Measurements from ENCODE around the gene JAKMIP2. TPM values are rescaled to one million over a fixed set of nuclear protein-coding genes. Genes with fewer than 3 reads are reported as not detected.

JAKMIP2 gene
- total RNA-seq, 1 experiment from 2014 or later: 1.2 TPM

- no peak for TF ChIP-seq CTCF (IDR thresholded peaks at IDR 0.05; ENCODE audit: insufficient read depth in 1 of 2, low read depth in 1 of 2, low read length in 1 of 2, severe bottlenecking in 1 of 2, unreplicated experiment in 1 of 2)
- CTCF ChIA-PET: no interaction called here
Observed at GRCh38 chr5:147776989-147777388, 5.5 kb downstream of the JAKMIP2 start.

GRCh38 chr5:147773587-147773986, 8.9 kb downstream of the JAKMIP2 start:
- DNase-seq: no peak
- no peak for TF ChIP-seq CTCF (IDR thresholded peaks at IDR 0.05; ENCODE audit: insufficient read depth in 1 of 2, low read depth in 1 of 2, low read length in 1 of 2, severe bottlenecking in 1 of 2, unreplicated experiment in 1 of 2)
- no peaks in the 10 kb centered on the region for H3K36me3 Mint-ChIP-seq (ENCODE audit: insufficient read depth, unreplicated experiment)
- no peaks in the 10 kb centered on the region for H3K4me1 ChIP-seq
- H3K9me3 Mint-ChIP-seq (ENCODE audit: unreplicated experiment): no peaks in the 10 kb centered on the region
- H3K27me3 ChIP-seq (replicated peaks; ENCODE audit: control insufficient read depth, insufficient read depth, low read length): no peaks in the 10 kb centered on the region
- CTCF ChIA-PET: no interaction called here
- intact Hi-C loops (cut with micrococcal nuclease; ENCODE audit: unreplicated experiment): no loop called here
- H3K4me3 Mint-ChIP-seq (ENCODE audit: unreplicated experiment): no peak overlapping the region
- H3K4me1 Mint-ChIP-seq (ENCODE audit: low read depth, unreplicated experiment): no peaks in the 10 kb centered on the region
- H3K27ac Mint-ChIP-seq (ENCODE audit: unreplicated experiment): no peak overlapping the region
- POLR2A ChIA-PET: no interaction called here
- H3K27me3 Mint-ChIP-seq (ENCODE audit: insufficient read depth, unreplicated experiment): no peaks in the 10 kb centered on the region
- no peaks in the 10 kb centered on the region for H3K9me3 ChIP-seq
- no TSS peak for BruUV-seq (replicated peaks)
- H3K4me3 ChIP-seq (ENCODE audit: low read depth, low read length): no peak overlapping the region
- no peaks in the 10 kb centered on the region for H3K36me3 ChIP-seq (ENCODE audit: control insufficient read depth, insufficient read depth, low read length)

More at GRCh38 chr5:147776989-147777388, 5.5 kb downstream of the JAKMIP2 start:
- DNase-seq: no peak
- Histone ChIP-seq H3K9me3 (no peaks in the 10 kb centered on the region), H3K27me3 (replicated peaks; ENCODE audit: control insufficient read depth, insufficient read depth, low read length) (no peaks in the 10 kb centered on the region), H3K36me3 (ENCODE audit: control insufficient read depth, insufficient read depth, low read length) (no peaks in the 10 kb centered on the region), H3K4me1 (no peaks in the 10 kb centered on the region), H3K4me3 (ENCODE audit: low read depth, low read length) (no peak overlapping the region)
- Mint-ChIP-seq H3K27ac (ENCODE audit: unreplicated experiment) (no peak overlapping the region), H3K9me3 (ENCODE audit: unreplicated experiment) (no peaks in the 10 kb centered on the region), H3K27me3 (ENCODE audit: insufficient read depth, unreplicated experiment) (no peaks in the 10 kb centered on the region), H3K4me3 (ENCODE audit: unreplicated experiment) (no peak overlapping the region), H3K36me3 (ENCODE audit: insufficient read depth, unreplicated experiment) (no peaks in the 10 kb centered on the region), H3K4me1 (ENCODE audit: low read depth, unreplicated experiment) (no peaks in the 10 kb centered on the region)
- BruUV-seq (replicated peaks): no TSS peak
- intact Hi-C loops (cut with micrococcal nuclease; ENCODE audit: unreplicated experiment): no loop called here
- POLR2A ChIA-PET: no interaction called here

- Histone ChIP-seq H3K4me1 (no peaks in the 10 kb centered on the region), H3K9me3 (no peaks in the 10 kb centered on the region), H3K27me3 (replicated peaks; ENCODE audit: control insufficient read depth, insufficient read depth, low read length) (no peaks in the 10 kb centered on the region), H3K36me3 (ENCODE audit: control insufficient read depth, insufficient read depth, low read length) (no peaks in the 10 kb centered on the region), H3K4me3 (ENCODE audit: low read depth, low read length) (no peak overlapping the region)
- H3K4me1 Mint-ChIP-seq (ENCODE audit: low read depth, unreplicated experiment): no peaks in the 10 kb centered on the region
- POLR2A ChIA-PET: no interaction called here
- no TSS peak for BruUV-seq (replicated peaks)
- H3K36me3 Mint-ChIP-seq (ENCODE audit: insufficient read depth, unreplicated experiment): no peaks in the 10 kb centered on the region
- DNase-seq: no peak
- intact Hi-C loops (cut with micrococcal nuclease; ENCODE audit: unreplicated experiment): no loop called here
- no peak overlapping the region for H3K4me3 Mint-ChIP-seq (ENCODE audit: unreplicated experiment)
- CTCF ChIA-PET: no interaction called here
- no peak for TF ChIP-seq CTCF (IDR thresholded peaks at IDR 0.05; ENCODE audit: insufficient read depth in 1 of 2, low read depth in 1 of 2, low read length in 1 of 2, severe bottlenecking in 1 of 2, unreplicated experiment in 1 of 2)
- H3K9me3 Mint-ChIP-seq (ENCODE audit: unreplicated experiment): no peaks in the 10 kb centered on the region
- no peak overlapping the region for H3K27ac Mint-ChIP-seq (ENCODE audit: unreplicated experiment)
- no peaks in the 10 kb centered on the region for H3K27me3 Mint-ChIP-seq (ENCODE audit: insufficient read depth, unreplicated experiment)
Observed at GRCh38 chr5:147773139-147773538, 9.4 kb downstream of the JAKMIP2 start.
